PC-3 (cell line): ENCODE results near the gene MBNL1.

Experiments
- CTCF ChIP-seq: fragments of 300-600 bp; sonication (generic); conservative IDR thresholded peaks from 2 replicates; pipeline ENCODE4 v1.5.1; 2017; ENCODE audit warnings: antibody characterized with exemption, low read depth, mild to moderate bottlenecking, low read length
- EZH2 ChIP-seq: fragments of 300-600 bp; sonication (generic); IDR thresholded peaks from one replicate; pipeline ENCODE4 v1.6.1; 2017; ENCODE audit warnings: antibody characterized with exemption, mild to moderate bottlenecking, low read length; ENCODE audit not compliant: unreplicated experiment

GRCh38 chr3:152496286-152496685, 227.6 kb downstream of the MBNL1 start:
- TF ChIP-seq CTCF (no peak), EZH2 (no peak)
